Ishikawa (cell line): ENCODE measurements around the gene CSF3R.

Source experiments
- CEBPB ChIP-seq: IDR thresholded peaks from 2 replicates; pipeline ENCODE4 v1.6.1; 2012
- CREB1 ChIP-seq: IDR thresholded peaks from 2 replicates; pipeline ENCODE4 v1.6.1; 2012; ENCODE audit warnings: low read depth
- EGR1 ChIP-seq: IDR thresholded peaks from 2 replicates; pipeline ENCODE4 v1.6.1; 2012
- EP300 ChIP-seq: IDR thresholded peaks from 2 replicates; pipeline ENCODE4 v1.6.1; 2012; ENCODE audit warnings: borderline replicate concordance
- FOXM1 ChIP-seq: IDR thresholded peaks from 2 replicates; pipeline ENCODE4 v1.6.1; 2012; ENCODE audit warnings: low read depth, borderline replicate concordance
- NFIC ChIP-seq: IDR thresholded peaks from 2 replicates; pipeline ENCODE4 v1.6.1; 2012
- RAD21 ChIP-seq: IDR thresholded peaks from 2 replicates; pipeline ENCODE4 v1.6.1; 2012; ENCODE audit warnings: low read depth
- REST ChIP-seq: IDR thresholded peaks from 2 replicates; pipeline ENCODE4 v1.6.1; 2012; ENCODE audit warnings: low read depth, mild to moderate bottlenecking
- TAF1 ChIP-seq: IDR thresholded peaks from 2 replicates; pipeline ENCODE4 v1.6.1; 2012; ENCODE audit warnings: low read depth, mild to moderate bottlenecking
- TCF12 ChIP-seq: IDR thresholded peaks from 2 replicates; pipeline ENCODE4 v1.6.1; 2012; ENCODE audit warnings: low read depth
- TEAD4 ChIP-seq: IDR thresholded peaks from 2 replicates; pipeline ENCODE4 v1.6.1; 2012
- YY1 ChIP-seq: IDR thresholded peaks from 2 replicates; pipeline ENCODE4 v1.6.1; 2012; ENCODE audit warnings: low read depth
- ZBTB7A ChIP-seq: IDR thresholded peaks from 2 replicates; pipeline ENCODE4 v1.6.1; 2012; ENCODE audit warnings: low read depth
- TF ChIP-seq, protein P1 (sequence below): IDR thresholded peaks from 2 replicates; pipeline ENCODE4 v1.6.1; 2012
- TF ChIP-seq, protein P2 (sequence below): IDR thresholded peaks from 2 replicates; pipeline ENCODE4 v1.6.1; 2012

Gene CSF3R

GRCh38 chr1:36503159-36503558 is 20.4 kb upstream of the CSF3R start:
- TF ChIP-seq EP300 = no peak
- TF ChIP-seq CREB1 = no peak
- TF ChIP-seq ZBTB7A = no peak
- TF ChIP-seq YY1 = no peak
- TF ChIP-seq NFIC = no peak
- TF ChIP-seq, protein P1, sequence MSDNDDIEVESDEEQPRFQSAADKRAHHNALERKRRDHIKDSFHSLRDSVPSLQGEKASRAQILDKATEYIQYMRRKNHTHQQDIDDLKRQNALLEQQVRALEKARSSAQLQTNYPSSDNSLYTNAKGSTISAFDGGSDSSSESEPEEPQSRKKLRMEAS = no peak
- TF ChIP-seq TAF1 = no peak

DNA sequence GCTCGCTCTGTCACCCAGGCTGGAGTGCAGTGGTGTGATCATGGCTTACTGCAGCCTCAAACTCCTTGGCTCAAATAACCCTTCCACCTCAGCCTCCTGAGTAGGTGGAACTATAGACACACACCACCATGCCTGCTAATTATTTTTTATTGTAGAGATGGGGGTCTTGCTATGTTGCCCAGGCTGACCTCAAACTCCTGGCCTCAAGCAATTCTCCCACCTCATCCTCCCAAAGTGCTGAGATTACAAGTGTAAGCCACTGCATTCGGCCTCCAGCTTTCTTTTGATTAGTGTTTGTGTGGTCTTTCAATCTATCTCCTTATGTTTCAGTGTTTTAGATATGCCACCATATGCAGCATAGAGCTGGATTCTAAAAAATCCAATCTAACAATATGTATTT is 19.9 kb upstream of the CSF3R start:
- TF ChIP-seq, protein P2, sequence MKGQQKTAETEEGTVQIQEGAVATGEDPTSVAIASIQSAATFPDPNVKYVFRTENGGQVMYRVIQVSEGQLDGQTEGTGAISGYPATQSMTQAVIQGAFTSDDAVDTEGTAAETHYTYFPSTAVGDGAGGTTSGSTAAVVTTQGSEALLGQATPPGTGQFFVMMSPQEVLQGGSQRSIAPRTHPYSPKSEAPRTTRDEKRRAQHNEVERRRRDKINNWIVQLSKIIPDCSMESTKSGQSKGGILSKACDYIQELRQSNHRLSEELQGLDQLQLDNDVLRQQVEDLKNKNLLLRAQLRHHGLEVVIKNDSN = no peak
- TF ChIP-seq CREB1 (no peak), TCF12 (no peak), ZBTB7A (no peak), REST (no peak), TEAD4 (no peak), CEBPB (no peak), NFIC (no peak), TAF1 (no peak), FOXM1 (no peak), YY1 (no peak), RAD21 (no peak), EGR1 (no peak), EP300 (no peak)
- TF ChIP-seq, protein P1 = no peak

- no peak for TF ChIP-seq EP300
- TF ChIP-seq, protein P1 = no peak
- no peak for TF ChIP-seq TAF1
- no peak for TF ChIP-seq CEBPB
- TF ChIP-seq, protein P2 = no peak
- no peak for TF ChIP-seq NFIC
- no peak for TF ChIP-seq CREB1
- TF ChIP-seq ZBTB7A = no peak
- no peak for TF ChIP-seq REST
- no peak for TF ChIP-seq YY1
- TF ChIP-seq EGR1 = no peak
- TF ChIP-seq FOXM1 = no peak
- TF ChIP-seq TCF12 = no peak
- TF ChIP-seq RAD21 = no peak
- TF ChIP-seq TEAD4 = no peak
These were observed 14.5 kb upstream of the CSF3R start for GRCh38 chr1:36497207-36497606.

DNA sequence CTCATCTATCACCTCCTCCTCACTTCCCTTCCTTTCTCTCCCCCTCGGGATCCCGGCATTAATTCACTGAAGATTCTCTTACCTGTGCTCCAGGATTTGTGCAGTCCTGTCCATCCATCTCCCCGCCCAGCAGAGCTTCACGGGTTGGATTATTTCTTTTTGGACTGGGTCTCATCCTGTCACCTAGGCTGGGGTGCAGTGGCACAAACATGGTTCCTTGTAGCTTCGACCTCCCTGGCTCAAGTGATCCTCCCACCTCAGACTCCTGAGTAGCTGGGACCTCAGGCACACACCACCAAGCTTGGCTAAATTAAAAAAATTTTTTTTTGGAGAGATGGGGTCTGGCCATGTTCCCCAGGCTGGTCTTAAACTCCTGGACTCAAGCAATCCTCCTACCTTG is 12.3 kb upstream of the CSF3R start:
- TF ChIP-seq, protein P1 = no peak
- no peak for TF ChIP-seq TCF12
- no peak for TF ChIP-seq CEBPB
- no peak for TF ChIP-seq ZBTB7A
- no peak for TF ChIP-seq CREB1
- TF ChIP-seq REST = no peak
- no peak for TF ChIP-seq TAF1
- TF ChIP-seq EP300 = no peak
- TF ChIP-seq RAD21 = no peak
- TF ChIP-seq, protein P2 = no peak
- no peak for TF ChIP-seq NFIC
- TF ChIP-seq FOXM1 = no peak
- no peak for TF ChIP-seq EGR1
- no peak for TF ChIP-seq TEAD4
- no peak for TF ChIP-seq YY1
